Subcutaneous adipose tissue (tissue), 4 donors: Measurements from ENCODE around the gene PPBP. TPM values are rescaled to one million over a fixed set of nuclear protein-coding genes. Genes with fewer than 3 reads are reported as not detected.

ENCODE experiments used
- CTCF ChIP-seq: fragments of 450-650 bp; IDR thresholded peaks from one replicate; pipeline ENCODE4 v1.5.1; 2016; ENCODE audit warnings: low read depth, mild to moderate bottlenecking, control low read depth, antibody characterized with exemption, moderate library complexity
- total RNA-seq, 4 donors: library from RNA; depleted of rRNA; stranded (reverse); fragments of >200 nt; gene quantifications; one replicate each; pipeline ENCODE4 v1.1.0, GENCODE V29; 2016

The PPBP gene
- total RNA-seq, 4 donors from 2014 or later: 0.88 to 4.6 TPM; not detected in 2

- TF ChIP-seq CTCF: no peak
These were observed 35.7 kb upstream of the PPBP start for GRCh38 chr4:74023709-74024108.

- no peak for TF ChIP-seq CTCF
These were observed 33.6 kb upstream of the PPBP start for GRCh38 chr4:74021601-74022000.

GRCh38 chr4:74018771-74019170 is 30.8 kb upstream of the PPBP start:
- TF ChIP-seq CTCF: no peak

GRCh38 chr4:74018116-74018515 is 30.1 kb upstream of the PPBP start:
- no peak for TF ChIP-seq CTCF

GRCh38 chr4:74016068-74016467 is 28.1 kb upstream of the PPBP start:
- no peak for TF ChIP-seq CTCF

- no peak for TF ChIP-seq CTCF
These were observed 27.3 kb upstream of the PPBP start for GRCh38 chr4:74015126-74015780.

- TF ChIP-seq CTCF: no peak
These were observed 26.3 kb upstream of the PPBP start for GRCh38 chr4:74014332-74014731.
